ENCODE data around the gene SPATA21.

- no peak for TF ChIP-seq POLR2A (IDR thresholded peaks at IDR 0.05; ENCODE audit: low read depth, low read length)
- TF ChIP-seq POLR2AphosphoS5 (IDR thresholded peaks at IDR 0.05; ENCODE audit: low read depth, low read length) = no peak
Measured at GRCh38 chr1:16405441-16405840, 31.8 kb downstream of the SPATA21 start.
